HG03432 (cell line): Measurements from ENCODE around the gene WARS2.

Source experiments
- ATAC-seq: cut with Tn5 transposase; IDR thresholded peaks from one replicate; pipeline ENCODE4 v1.9.1; 2021; ENCODE audit warnings: mild to moderate bottlenecking, moderate library complexity; ENCODE audit not compliant: unreplicated experiment

The WARS2 gene

DNA sequence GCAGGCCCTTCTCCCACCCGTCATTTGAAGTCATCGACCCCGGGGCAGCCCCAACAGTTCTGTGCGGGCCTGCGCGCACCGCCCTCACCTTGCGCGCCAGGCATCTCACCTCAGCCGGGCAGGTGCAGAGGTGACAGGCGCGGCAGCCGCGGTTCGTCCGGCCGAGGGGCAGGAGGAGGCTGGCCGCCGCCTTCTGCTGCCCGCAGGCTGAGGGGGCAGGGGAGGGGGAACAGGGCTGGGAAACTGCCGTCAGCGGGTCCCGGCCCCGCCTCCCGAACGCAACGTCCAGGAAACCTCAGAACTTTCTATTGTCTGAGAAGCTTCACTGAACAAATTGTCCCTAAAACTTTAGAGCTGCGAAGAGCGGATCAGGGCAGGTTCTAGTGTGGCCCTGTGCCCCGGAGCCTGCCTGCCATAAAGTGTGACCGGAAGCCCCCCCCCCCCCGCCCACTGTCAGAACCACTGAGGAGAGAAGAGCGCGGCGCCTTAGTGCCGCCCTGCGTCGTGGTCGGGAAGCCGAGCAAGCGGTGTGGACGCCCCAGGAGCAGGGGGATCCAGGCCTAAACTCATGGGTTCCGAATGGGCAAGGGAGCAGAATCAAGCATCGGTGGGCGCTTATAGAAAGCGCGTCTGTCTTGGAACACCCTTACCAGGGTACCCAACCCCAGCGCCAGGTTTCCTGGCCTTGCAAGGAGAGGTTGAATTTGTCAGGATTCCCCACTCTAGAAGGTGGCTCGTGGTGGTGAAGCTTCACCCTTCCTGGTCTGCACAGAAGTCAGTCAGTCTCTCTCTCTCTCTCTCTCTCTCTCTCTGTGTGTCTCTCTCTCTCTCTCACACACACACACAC lies 139.0 kb downstream of the WARS2 start:
- peak; percentile 34 for ATAC-seq

GRCh38 chr1:119000371-119001180 lies 139.9 kb downstream of the WARS2 start:
- ATAC-seq = peak; percentile 51

GRCh38 chr1:118999348-119000071 lies 140.9 kb downstream of the WARS2 start:
- ATAC-seq = no peak

DNA sequence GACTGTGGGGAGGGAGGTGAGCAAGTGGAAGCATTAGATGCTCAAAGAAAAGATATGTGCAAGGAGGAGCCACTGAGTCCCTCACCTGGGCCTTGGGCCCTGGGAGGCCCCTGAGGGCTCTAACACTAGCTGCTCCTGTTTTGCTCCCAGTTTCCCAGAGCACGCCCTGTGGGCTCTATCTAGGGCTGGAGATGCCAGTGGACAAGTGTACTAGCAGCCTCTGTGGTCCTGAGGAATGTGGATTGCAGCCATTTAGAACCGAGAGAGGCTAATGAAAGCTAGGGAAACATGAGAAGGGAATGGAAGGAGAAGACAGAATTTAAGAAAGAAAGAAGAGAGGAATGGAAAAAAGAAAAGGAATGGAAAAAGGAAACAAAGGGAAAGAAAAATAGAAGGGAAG lies 142.3 kb downstream of the WARS2 start:
- ATAC-seq = no peak

DNA sequence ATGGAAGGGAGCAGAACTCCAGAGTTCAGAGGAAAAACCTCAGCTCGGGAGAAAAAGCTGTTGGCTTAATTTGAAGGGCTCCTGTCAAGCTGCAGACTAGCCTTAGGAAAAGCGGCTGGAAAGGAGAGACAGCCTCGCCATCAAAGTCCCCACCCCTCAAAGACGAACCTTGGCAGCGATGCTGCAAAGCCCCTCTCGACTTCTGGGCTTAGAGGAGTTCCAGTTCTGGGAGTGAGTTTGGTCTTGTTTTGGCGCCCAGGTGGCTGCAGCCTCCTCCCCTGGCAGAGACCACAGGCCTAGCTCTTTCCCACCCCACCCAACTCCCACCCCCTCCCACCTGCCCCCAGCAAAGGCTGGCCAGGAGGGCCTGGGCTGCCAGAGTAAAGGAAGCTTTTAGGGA lies 143.2 kb downstream of the WARS2 start:
- no peak for ATAC-seq

- ATAC-seq = no peak
Observed at GRCh38 chr1:118995312-118996016, 145.0 kb downstream of the WARS2 start.

DNA sequence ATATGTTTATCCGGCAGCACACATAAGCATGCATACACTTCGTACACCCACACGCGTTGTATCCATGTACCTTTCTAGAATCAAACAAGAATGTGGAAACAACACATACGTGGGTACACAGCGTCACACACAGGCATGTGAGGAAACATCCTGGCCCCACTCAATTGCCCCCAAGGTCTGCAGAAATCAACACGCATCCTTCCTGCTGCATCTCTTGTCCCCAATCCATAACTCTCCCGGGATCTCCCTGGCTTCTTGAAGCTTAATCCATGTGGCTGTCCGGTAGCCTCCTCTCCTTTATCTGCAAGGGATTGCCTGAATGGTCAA lies 146.8 kb downstream of the WARS2 start:
- ATAC-seq = no peak

- no peak for ATAC-seq
Observed at GRCh38 chr1:118992868-118993699, 147.4 kb downstream of the WARS2 start.

- ATAC-seq = no peak
Observed at GRCh38 chr1:118992237-118992825, 148.1 kb downstream of the WARS2 start.

- no peak for ATAC-seq
Observed at GRCh38 chr1:118991448-118991847, 149.0 kb downstream of the WARS2 start.

DNA sequence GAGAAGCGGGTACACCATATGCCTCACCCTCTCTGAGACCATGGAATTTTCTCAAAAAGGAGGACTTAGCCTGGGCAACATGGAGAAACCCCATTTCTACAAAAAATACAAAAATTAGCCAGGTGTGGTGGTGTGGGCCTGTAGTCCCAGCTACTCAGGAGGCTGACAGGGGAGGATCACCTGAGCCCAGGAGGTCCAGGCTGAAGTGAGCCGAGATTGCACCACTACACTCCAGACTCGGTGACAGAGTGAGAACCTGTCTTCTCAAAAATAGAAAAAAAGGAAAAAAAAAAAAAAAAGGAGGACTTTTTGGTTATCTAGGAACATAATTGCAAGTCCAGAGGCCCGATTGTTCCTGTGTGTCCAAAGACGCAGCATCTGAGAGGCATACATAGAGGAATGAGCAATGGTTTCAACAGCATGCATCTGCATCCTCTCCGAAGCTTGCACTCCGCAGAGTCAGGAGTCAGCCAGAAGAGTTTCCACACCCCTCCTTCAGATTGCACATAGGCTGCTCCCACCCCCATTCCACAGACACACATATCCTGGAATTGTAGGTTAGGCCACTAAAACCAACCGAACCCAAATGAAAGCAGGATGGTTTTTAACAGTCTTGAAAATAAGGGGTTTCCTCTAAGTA lies 149.8 kb downstream of the WARS2 start:
- no peak for ATAC-seq

GRCh38 chr1:118989878-118990378 lies 150.5 kb downstream of the WARS2 start:
- no peak for ATAC-seq

- ATAC-seq = no peak
Observed at GRCh38 chr1:118989006-118989815, 151.2 kb downstream of the WARS2 start.

- ATAC-seq = no peak
Observed at GRCh38 chr1:118988186-118989005, 152.1 kb downstream of the WARS2 start, which contains the start of gene TBX15. TBX15 (minus strand) TSS chr1:118988343; CDS start chr1:118987795, 548 bp downstream.

DNA sequence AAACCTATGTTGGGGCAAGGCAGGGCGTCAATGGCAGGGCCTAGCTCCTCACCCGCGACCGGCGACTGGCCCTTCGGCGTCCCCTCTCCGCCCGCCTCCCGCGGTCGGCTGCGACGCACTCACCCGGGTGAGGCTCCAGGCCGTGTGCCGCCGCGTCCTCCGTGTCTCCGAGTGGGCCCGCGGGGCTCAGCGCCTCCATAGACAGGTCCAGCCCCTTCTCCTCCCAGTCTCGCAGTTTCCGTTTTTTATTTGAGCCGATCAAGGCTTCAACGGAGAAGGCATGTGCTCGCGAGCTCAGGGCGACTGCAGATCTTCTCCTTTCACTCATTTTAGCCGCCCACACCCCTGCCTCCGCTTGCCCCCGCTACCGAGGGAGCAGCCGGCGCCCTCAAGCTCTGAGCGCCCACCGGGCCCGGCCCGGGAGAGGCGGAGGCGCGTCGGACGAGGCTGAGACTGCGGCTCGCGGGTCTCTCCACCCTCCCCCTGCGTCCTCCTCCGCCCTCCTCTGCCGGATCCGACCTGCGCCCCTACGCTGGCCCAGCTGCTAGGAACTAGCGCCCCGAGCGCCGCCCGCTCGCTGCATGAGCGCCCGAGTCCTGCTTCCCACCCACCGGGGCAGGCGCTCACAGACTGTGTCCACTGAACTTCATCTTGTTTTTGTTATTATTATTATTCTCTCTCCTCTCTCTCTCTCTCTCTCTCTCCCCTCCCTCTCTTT lies 152.8 kb downstream of the WARS2 start:
- peak; percentile 51 for ATAC-seq
